GM18907 (cell line): ENCODE data around the gene PDGFB.
A peak's percentile ranks its signal among the peaks of the same experiment; 100 is the strongest.

ENCODE experiments used
- ATAC-seq: cut with Tn5 transposase; IDR thresholded peaks from one replicate; pipeline ENCODE4 v1.9.1; 2021; ENCODE audit warnings: mild to moderate bottlenecking, moderate library complexity; ENCODE audit not compliant: unreplicated experiment

Gene PDGFB

GRCh38 chr22:39255449-39256185, 10.8 kb upstream of the PDGFB start:
- no peak for ATAC-seq

GRCh38 chr22:39254789-39255298, 10.1 kb upstream of the PDGFB start:
- peak; percentile 64 for ATAC-seq

- no peak for ATAC-seq
These were observed 9.3 kb upstream of the PDGFB start for GRCh38 chr22:39254122-39254521.

GRCh38 chr22:39253435-39254070, 8.8 kb upstream of the PDGFB start:
- no peak for ATAC-seq

GRCh38 chr22:39252461-39253434, 8.0 kb upstream of the PDGFB start:
- no peak for ATAC-seq

- ATAC-seq = no peak
These were observed 7.1 kb upstream of the PDGFB start for GRCh38 chr22:39251762-39252460.

GRCh38 chr22:39250838-39251237, 6.1 kb upstream of the PDGFB start:
- ATAC-seq = no peak

- ATAC-seq = no peak
These were observed 5.3 kb upstream of the PDGFB start for GRCh38 chr22:39250131-39250530.

- no peak for ATAC-seq
These were observed 4.4 kb upstream of the PDGFB start for GRCh38 chr22:39249086-39249704.

- ATAC-seq = no peak
These were observed 3.5 kb upstream of the PDGFB start for GRCh38 chr22:39248254-39248653.

- ATAC-seq = no peak
These were observed 2.6 kb upstream of the PDGFB start for GRCh38 chr22:39247361-39247760.

- ATAC-seq = no peak
These were observed 2.0 kb upstream of the PDGFB start for GRCh38 chr22:39246690-39247332.

- ATAC-seq = no peak
These were observed 1.4 kb upstream of the PDGFB start for GRCh38 chr22:39246217-39246616.

GRCh38 chr22:39245130-39246039, 603 bp upstream of the PDGFB start:
- no peak for ATAC-seq

- no peak for ATAC-seq
These were observed 666 bp downstream of the PDGFB start for GRCh38 chr22:39244136-39244495.

- ATAC-seq = no peak
These were observed 1.2 kb downstream of the PDGFB start for GRCh38 chr22:39243439-39244135.

GRCh38 chr22:39242595-39243438, 2.0 kb downstream of the PDGFB start:
- no peak for ATAC-seq
